Measurements from ENCODE around the gene SLC40A1. TPM values are rescaled to one million over a fixed set of nuclear protein-coding genes. Genes with fewer than 3 reads are reported as not detected.

Gene SLC40A1
- not detected for polyA plus RNA-seq (2012; ENCODE audit: insufficient read length, low read depth)

- TF ChIP-seq TAF1 (IDR thresholded peaks at IDR 0.05; ENCODE audit: borderline replicate concordance, insufficient read depth, low read length): no peak
- TF ChIP-seq SIN3A (IDR thresholded peaks at IDR 0.05; ENCODE audit: borderline replicate concordance, insufficient read depth, low read length): no peak
- TF ChIP-seq REST (IDR thresholded peaks at IDR 0.05; ENCODE audit: insufficient read depth in 1 of 2, low read depth in 2 of 2, low read length in 2 of 2): no peak
- no peak for TF ChIP-seq POLR2AphosphoS5 (IDR thresholded peaks at IDR 0.05; ENCODE audit: low read depth, low read length)
- TF ChIP-seq FOXP2 (optimal IDR thresholded peaks at IDR 0.05; ENCODE audit: borderline replicate concordance, extremely low read depth, extremely low read length, insufficient read depth): no peak
Measured at GRCh38 chr2:189580658-189581353, at the start of gene SLC40A1. TSS of gene SLC40A1 (minus strand) at chr2:189580786. CDS start at chr2:189580460, 326 bp downstream.

GRCh38 chr2:189629531-189630453 is 49.2 kb upstream of the SLC40A1 start:
- TF ChIP-seq SIN3A (IDR thresholded peaks at IDR 0.05; ENCODE audit: borderline replicate concordance, insufficient read depth, low read length) (no peak), REST (IDR thresholded peaks at IDR 0.05; ENCODE audit: insufficient read depth in 1 of 2, low read depth in 2 of 2, low read length in 2 of 2) (no peak), POLR2AphosphoS5 (IDR thresholded peaks at IDR 0.05; ENCODE audit: low read depth, low read length) (no peak), FOXP2 (optimal IDR thresholded peaks at IDR 0.05; ENCODE audit: borderline replicate concordance, extremely low read depth, extremely low read length, insufficient read depth) (no peak), TAF1 (IDR thresholded peaks at IDR 0.05; ENCODE audit: borderline replicate concordance, insufficient read depth, low read length) (no peak)

- no peak for TF ChIP-seq TAF1 (IDR thresholded peaks at IDR 0.05; ENCODE audit: borderline replicate concordance, insufficient read depth, low read length)
- TF ChIP-seq FOXP2 (optimal IDR thresholded peaks at IDR 0.05; ENCODE audit: borderline replicate concordance, extremely low read depth, extremely low read length, insufficient read depth): no peak
- no peak for TF ChIP-seq REST (IDR thresholded peaks at IDR 0.05; ENCODE audit: insufficient read depth in 1 of 2, low read depth in 2 of 2, low read length in 2 of 2)
- no peak for TF ChIP-seq SIN3A (IDR thresholded peaks at IDR 0.05; ENCODE audit: borderline replicate concordance, insufficient read depth, low read length)
- no peak for TF ChIP-seq POLR2AphosphoS5 (IDR thresholded peaks at IDR 0.05; ENCODE audit: low read depth, low read length)
Measured at GRCh38 chr2:189628817-189629530, 48.4 kb upstream of the SLC40A1 start.

- TF ChIP-seq FOXP2 (optimal IDR thresholded peaks at IDR 0.05; ENCODE audit: borderline replicate concordance, extremely low read depth, extremely low read length, insufficient read depth) (no peak), REST (IDR thresholded peaks at IDR 0.05; ENCODE audit: insufficient read depth in 1 of 2, low read depth in 2 of 2, low read length in 2 of 2) (no peak), SIN3A (IDR thresholded peaks at IDR 0.05; ENCODE audit: borderline replicate concordance, insufficient read depth, low read length) (no peak), TAF1 (IDR thresholded peaks at IDR 0.05; ENCODE audit: borderline replicate concordance, insufficient read depth, low read length) (no peak), POLR2AphosphoS5 (IDR thresholded peaks at IDR 0.05; ENCODE audit: low read depth, low read length) (no peak)
Measured at GRCh38 chr2:189627789-189628188, 47.2 kb upstream of the SLC40A1 start.
